GM12892 (cell line): Measurements from ENCODE around the gene C17orf107.
"Not testable (repeated sequence)": the region's sequence is repeated elsewhere in the genome, so short reads cannot be mapped to it uniquely, and the experiment has no call there.

ENCODE experiments used
- POLR2A ChIP-seq: IDR thresholded peaks from 2 replicates; pipeline ENCODE4 v1.6.1; 2011; ENCODE audit warnings: low read depth, low read length, control low read depth
- TAF1 ChIP-seq: IDR thresholded peaks from 2 replicates; pipeline ENCODE4 v1.6.1; 2011; ENCODE audit warnings: low read depth, mild to moderate bottlenecking, control low read depth, low read length, borderline replicate concordance

DNA sequence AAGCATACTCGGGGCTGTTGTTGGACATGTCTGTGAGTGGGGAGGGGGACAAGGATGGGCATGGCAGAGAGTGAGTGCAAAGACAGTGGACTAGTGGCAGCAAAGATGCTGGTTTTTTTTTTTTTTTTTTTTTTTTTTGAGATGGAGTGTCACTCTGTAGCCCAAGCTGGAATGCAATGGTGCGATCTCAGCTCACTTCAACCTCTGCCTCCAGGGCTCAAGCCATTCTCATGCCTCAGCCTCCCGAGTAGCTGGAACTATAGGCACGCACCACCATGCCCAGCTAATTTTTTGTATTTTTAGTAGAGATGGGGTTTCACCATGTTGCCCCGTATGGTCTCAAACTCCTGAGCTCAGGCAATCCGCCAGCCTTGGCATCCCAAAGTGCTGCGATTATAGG lies 42.0 kb upstream of the C17orf107 start:
- TF ChIP-seq POLR2A, TAF1: not testable (repeated sequence)
